GM21619 (cell line): ENCODE results near the gene BCR.

ENCODE experiments used
- ATAC-seq: cut with Tn5 transposase; IDR thresholded peaks from one replicate; pipeline ENCODE4 v1.9.1; 2021; ENCODE audit not compliant: unreplicated experiment

BCR gene

GRCh38 chr22:23242473-23243001 is 62.2 kb downstream of the BCR start:
- no peak for ATAC-seq

GRCh38 chr22:23243006-23243573 is 62.8 kb downstream of the BCR start:
- ATAC-seq, result no peak

- ATAC-seq, result no peak
Measured at GRCh38 chr22:23243859-23244689, 63.8 kb downstream of the BCR start.

GRCh38 chr22:23244690-23245044 is 64.4 kb downstream of the BCR start:
- ATAC-seq, result no peak

GRCh38 chr22:23245045-23245798 is 64.9 kb downstream of the BCR start:
- ATAC-seq, result no peak

GRCh38 chr22:23245799-23246136 is 65.5 kb downstream of the BCR start:
- ATAC-seq, result no peak

- ATAC-seq, result no peak
Measured at GRCh38 chr22:23246982-23247766, 66.9 kb downstream of the BCR start.

GRCh38 chr22:23248583-23248982 is 68.3 kb downstream of the BCR start:
- ATAC-seq, result no peak

GRCh38 chr22:23250056-23250784 is 69.9 kb downstream of the BCR start:
- no peak for ATAC-seq

- ATAC-seq, result no peak
Measured at GRCh38 chr22:23250785-23251363, 70.6 kb downstream of the BCR start.

- no peak for ATAC-seq
Measured at GRCh38 chr22:23251445-23252093, 71.3 kb downstream of the BCR start.

- ATAC-seq, result no peak
Measured at GRCh38 chr22:23253475-23254055, 73.3 kb downstream of the BCR start.

- ATAC-seq, result no peak
Measured at GRCh38 chr22:23255506-23256170, 75.3 kb downstream of the BCR start.

- ATAC-seq, result no peak
Measured at GRCh38 chr22:23256171-23256932, 76.0 kb downstream of the BCR start.

- ATAC-seq, result no peak
Measured at GRCh38 chr22:23256986-23257888, 76.9 kb downstream of the BCR start.

- no peak for ATAC-seq
Measured at GRCh38 chr22:23257889-23258825, 77.8 kb downstream of the BCR start.
